K562 (cell line): Measurements from ENCODE around the gene SPCS2. TPM values are rescaled to one million over a fixed set of nuclear protein-coding genes. Genes with fewer than 3 reads are reported as not detected.
A peak's percentile ranks its signal among the peaks of the same experiment; 100 is the strongest.

Source experiments
- ATAC-seq: fragments of 200-7000 bp; cut with Tn5 transposase; 3 replicates; pipeline ENCODE4 v1.9.1; 2020; ENCODE audit warnings: moderate library complexity
- BruUV-seq: library from RNA; stranded (reverse); fragments of 400-500 nt; replicated peaks from 2 replicates; lab custom pipeline; 2021; lab: Mats Ljungman, UMichigan
- CTCF ChIA-PET: fragments of 300-600 bp; formaldehyde crosslinking; extraction: SDS; loops from one replicate; lab custom pipeline; 2021; ENCODE audit warnings: low intra/inter-chr PET ratio; lab: Yijun Ruan, JAX
- POLR2A ChIA-PET: fragments of 300-600, 350-650 bp; sonication (Branson Sonifier 250); formaldehyde crosslinking; extraction: SDS; loops from one replicate; lab custom pipeline; 2021; ENCODE audit warnings: antibody characterized with exemption, inconsistent platforms; lab: Yijun Ruan, JAX
- DNase-seq, 4 experiments: peaks; one replicate each; pipeline versions ENCODE4 v3.0.0 to v3.0.0-alpha.2; 2011 to 2018; ENCODE audit warnings: low spot score in 3 of 4, mixed read lengths in 3 of 4; ENCODE audit errors: extremely low read depth in 1 of 4
- FAIRE-seq: peaks from 2 replicates; lab custom pipeline; 2011; peaks lifted over from hg19 to GRCh38; lab: Jason Lieb, UNC
- H2AFZ ChIP-seq: 2 replicates; pipeline ENCODE4 v1.6.0; 2011; ENCODE audit warnings: low read depth, low read length, control low read depth, inconsistent platforms
- H3K27ac ChIP-seq: fragments of 200-600 bp; 3 replicates; pipeline ENCODE4 v1.8.0; 2011; ENCODE audit warnings: low read depth, mild to moderate bottlenecking, control low read depth, inconsistent platforms, low read length, moderate library complexity, mixed read lengths; ENCODE audit errors: extremely low read depth
- H3K27me3 ChIP-seq, 2 experiments: fragments of 300-600 bp in 1 of 2; 2 replicates in 1 of 2; 3 replicates in 1 of 2; pipeline versions ENCODE4 v1.6.0 to v1.8.0; 2011; ENCODE audit warnings: inconsistent platforms in 2 of 2, low read length in 2 of 2, mild to moderate bottlenecking in 1 of 2, mixed read lengths in 1 of 2, moderate library complexity in 1 of 2; ENCODE audit not compliant: control insufficient read depth in 2 of 2, insufficient read depth in 2 of 2
- H3K36me3 ChIP-seq: fragments of 300-600 bp; 3 replicates; pipeline ENCODE4 v1.8.0; 2011; ENCODE audit warnings: mild to moderate bottlenecking, low read length, inconsistent platforms; ENCODE audit not compliant: control insufficient read depth, insufficient read depth
- H3K4me1 ChIP-seq, 2 experiments: fragments of 200-600 bp in 1 of 2; replicated peaks in 1 of 2; 2 replicates in 1 of 2; 3 replicates in 1 of 2; pipeline versions ENCODE4 v1.5.1 to v1.8.0; 2011; ENCODE audit warnings: inconsistent platforms in 2 of 2, low read length in 2 of 2, mild to moderate bottlenecking in 1 of 2, mixed read lengths in 1 of 2, moderate library complexity in 1 of 2; ENCODE audit not compliant: control insufficient read depth in 2 of 2, insufficient read depth in 2 of 2
- H3K4me2 ChIP-seq: 2 replicates; pipeline ENCODE4 v1.6.1; 2011; ENCODE audit warnings: low read length, control low read depth, inconsistent platforms, mixed read lengths; ENCODE audit not compliant: insufficient read depth
- H3K4me3 ChIP-seq: fragments of 200-600 bp; sonication (generic), shearing (Covaris generic); 2 replicates; pipeline ENCODE4 v1.5.1; 2016; ENCODE audit warnings: control low read depth, inconsistent platforms
- H3K79me2 ChIP-seq: fragments of 200-600 bp; 3 replicates; pipeline ENCODE4 v1.8.0; 2011; ENCODE audit warnings: low read length, inconsistent platforms; ENCODE audit not compliant: control insufficient read depth, insufficient read depth
- H3K9ac ChIP-seq, 2 experiments: 2 replicates each; pipeline versions ENCODE4 v1.6.0 to v1.6.1; 2011; ENCODE audit warnings: low read depth in 2 of 2, low read length in 2 of 2, control low read depth in 1 of 2, inconsistent platforms in 1 of 2, mild to moderate bottlenecking in 1 of 2, mixed read lengths in 1 of 2; ENCODE audit not compliant: insufficient read depth in 1 of 2
- H3K9me1 ChIP-seq: one replicate; pipeline ENCODE4 v1.6.0; 2011; ENCODE audit warnings: inconsistent platforms, mild to moderate bottlenecking, low read length, moderate library complexity; ENCODE audit not compliant: control insufficient read depth, insufficient read depth
- H3K9me3 ChIP-seq: replicated peaks from 2 replicates; pipeline ENCODE4 v1.5.1; 2011; ENCODE audit warnings: low read depth, low read length, inconsistent platforms; ENCODE audit not compliant: control insufficient read depth, insufficient read depth
- H4K20me1 ChIP-seq: replicated peaks from 2 replicates; pipeline ENCODE4 v1.6.1; 2011; ENCODE audit warnings: low read length, inconsistent platforms, mixed read lengths; ENCODE audit not compliant: control insufficient read depth, insufficient read depth
- CAMTA2 ChIP-seq: fragments of 250-450 bp; sonication (Bioruptor Pico); conservative IDR thresholded peaks from 2 replicates; pipeline ENCODE4 v1.5.1; 2022
- CCNT2 ChIP-seq: IDR thresholded peaks from 2 replicates; pipeline ENCODE4 v1.6.1; 2011; ENCODE audit warnings: borderline replicate concordance, low read depth, mild to moderate bottlenecking, moderate library complexity, mixed read lengths, low read length; ENCODE audit not compliant: insufficient read length; ENCODE audit errors: extremely low read depth
- CHD1 ChIP-seq: fragments of 200-600 bp; sonication (generic); IDR thresholded peaks from one replicate; pipeline ENCODE4 v1.6.1; 2012; ENCODE audit warnings: mild to moderate bottlenecking, moderate library complexity, low read length, inconsistent platforms
- EP400 ChIP-seq: fragments of 450-650 bp; IDR thresholded peaks from 2 replicates; pipeline ENCODE4 v1.6.1; 2017; ENCODE audit warnings: antibody characterized with exemption, mild to moderate bottlenecking, moderate library complexity
- ETV5 ChIP-seq: sonication (generic); formaldehyde crosslinking; IDR thresholded peaks from 2 replicates; pipeline ENCODE4 v1.4.0; 2020; ENCODE audit warnings: low read depth, mild to moderate bottlenecking, missing genetic modification reagents
- HIVEP1 ChIP-seq: fragments of 250-450 bp; sonication (Bioruptor Pico); IDR thresholded peaks from 2 replicates; pipeline ENCODE4 v1.4.0; 2020; ENCODE audit warnings: mild to moderate bottlenecking
- IFI16 ChIP-seq: fragments of 250-450 bp; sonication (Bioruptor Pico); IDR thresholded peaks from 2 replicates; pipeline ENCODE4 v2.1.2; 2022; ENCODE audit warnings: mild to moderate bottlenecking, inconsistent platforms
- PBX2 ChIP-seq, 2 experiments: IDR thresholded peaks in 1 of 2; conservative IDR thresholded peaks in 1 of 2; 2 replicates each; pipeline ENCODE4 v1.6.1; 2016; ENCODE audit warnings: low read depth in 2 of 2, mild to moderate bottlenecking in 1 of 2, missing compliant biosample characterization in 1 of 2, missing genetic modification characterization in 1 of 2, moderate library complexity in 1 of 2
- PML ChIP-seq: IDR thresholded peaks from 2 replicates; pipeline ENCODE4 v1.6.1; 2012; ENCODE audit warnings: low read length, inconsistent platforms
- PYGO2 ChIP-seq: fragments of 450-650 bp; IDR thresholded peaks from 2 replicates; pipeline ENCODE4 v1.6.1; 2016; ENCODE audit warnings: mild to moderate bottlenecking, missing genetic modification characterization, moderate library complexity, missing compliant biosample characterization
- ZNF398 ChIP-seq: fragments of 250-450 bp; sonication (Bioruptor Pico); IDR thresholded peaks from 2 replicates; pipeline ENCODE4 v1.8.0; 2021; ENCODE audit warnings: moderate library complexity, mild to moderate bottlenecking, inconsistent platforms
- ZNF444 ChIP-seq: fragments of 250-450 bp; sonication (Bioruptor Pico); IDR thresholded peaks from 2 replicates; pipeline ENCODE4 v1.4.0; 2020; ENCODE audit warnings: mild to moderate bottlenecking, moderate library complexity
- ZNF551 ChIP-seq: fragments of 250-450 bp; sonication (Bioruptor Pico); IDR thresholded peaks from 2 replicates; pipeline ENCODE4 v1.5.0; 2021; ENCODE audit warnings: mild to moderate bottlenecking, moderate library complexity
- WGBS: fragments of 100-300 bp; shearing (Covaris generic); methylation state at CpG from one replicate; pipeline ENCODE4 v1.1.6; 2016; ENCODE audit warnings: low coverage, mixed read lengths; ENCODE audit not compliant: insufficient coverage; ENCODE audit errors: missing lambda C conversion rate; 5-methylcytosine and 5-hydroxymethylcytosine counted together
- in situ Hi-C: fragments of 300-500 bp; cut with MboI; formaldehyde crosslinking; loops from 4 replicates; pipeline ENCODE4 v1.15.0; 2018; ENCODE audit warnings: inconsistent platforms, mixed read lengths
- intact Hi-C: fragments of 100-400 bp; cut with micrococcal nuclease; formaldehyde crosslinking; loops from 2 replicates; pipeline ENCODE4 v1.14.2; 2022
- polyA plus RNA-seq, 8 experiments: library from polyadenylated mRNA; depleted of rRNA in 4 of 8; stranded (reverse) in 5 of 8; unstranded in 3 of 8; fragments of >200 nt; fragmentation: Nextera tagmentation in 2 of 8; fragmentation: Illumina TruSeq in 1 of 8; extraction: Ambion mirVana in 2 of 8; extraction: Trizol in 1 of 8; gene quantifications; 2 replicates each; pipeline versions ENCODE4 v1.2.1 to v1.2.3, GENCODE V29; 2011 to 2014; ENCODE audit warnings: inconsistent platforms in 1 of 8, missing spikeins in 1 of 8
- total RNA-seq, 7 experiments: library from RNA; depleted of rRNA in 6 of 7; stranded (reverse); fragments of >200 nt in 6 of 7; fragmentation: Illumina TruSeq in 2 of 7; extraction: Trizol in 2 of 7; gene quantifications; 2 replicates each; pipeline versions ENCODE4 v1.2.1 to v1.2.3, GENCODE V29; 2011 to 2021; ENCODE audit warnings: low replicate concordance in 1 of 7

Gene SPCS2
- total and polyA plus RNA-seq, 9 of the 15 experiments (the other 6 are each of a cell fraction or from before 2014, with no cell fraction given): 38.2 to 458 (median 193) TPM

DNA sequence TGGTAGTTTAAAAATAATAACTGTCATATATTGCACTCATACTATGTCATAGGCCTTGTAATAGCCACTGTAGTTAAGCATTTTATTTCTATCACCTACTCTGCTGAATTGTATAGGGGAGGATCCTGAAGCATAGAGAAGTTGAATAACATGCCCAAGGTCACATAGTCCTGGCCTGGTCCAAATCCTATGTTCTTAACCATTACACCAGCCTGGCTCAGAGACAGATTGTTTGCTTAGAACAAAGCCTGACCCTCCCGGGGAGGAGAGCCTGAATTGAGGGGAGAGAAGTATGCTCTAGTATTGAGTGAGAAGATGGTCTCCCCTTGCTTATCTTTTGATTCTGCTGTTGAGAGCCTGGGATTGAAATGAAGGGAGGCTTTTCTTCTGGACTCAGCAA lies 41.9 kb downstream of the SPCS2 start:
- H2AFZ ChIP-seq: no peak overlapping the region
- in situ Hi-C loops (no loop called here), intact Hi-C loops (no loop called here)
- DNase-seq: peak in 1 of 4 experiments; percentile 18
- H3K27me3 ChIP-seq: no peaks in the 10 kb centered on the region
- no peak for FAIRE-seq
- H3K9me1 ChIP-seq: no peaks in the 10 kb centered on the region
- H3K4me1 ChIP-seq: peaks cover 4 to 25% of the 10 kb centered on the region in 2 experiments; a peak in 4 of 5 replicates
- H3K27ac ChIP-seq: peak overlapping the region; percentile 2; the same call in 1 of the 3 replicates
- H3K36me3 ChIP-seq: peaks cover 41% of the 10 kb centered on the region
- 0% methylated on average over 1 of the region's 1 CpG for WGBS
- H3K4me3 ChIP-seq: peak overlapping the region; percentile 97; the same call in 1 of the 2 replicates
- H3K9me3 ChIP-seq: no peaks in the 10 kb centered on the region
- no peaks in the 10 kb centered on the region for H4K20me1 ChIP-seq
- CTCF ChIA-PET: no interaction called here
- no TSS peak for BruUV-seq
- peaks cover 47% of the 10 kb centered on the region for H3K79me2 ChIP-seq
- POLR2A ChIA-PET: no interaction called here
- ATAC-seq: no peak; the same call in 2 of the 3 replicates
- TF ChIP-seq CHD1 (no peak), CAMTA2 (CRISPR knock-in tag) (no peak), ZNF444 (no peak), ZNF398 (CRISPR knock-in tag) (no peak), ETV5 (no peak), IFI16 (CRISPR knock-in tag) (no peak), HIVEP1 (CRISPR knock-in tag) (no peak), PYGO2 (tag) (no peak), CCNT2 (no peak), EP400 (no peak), PBX2 (CRISPR knock-in tag; IDR thresholded peaks at IDR 0.05; ENCODE audit: low read depth) (no peak), PBX2 (tag; conservative IDR thresholded peaks at IDR 0.05; ENCODE audit: low read depth) (no peak), PML (no peak), ZNF551 (CRISPR knock-in tag) (no peak)
- peak overlapping the region; percentile 96 for H3K4me2 ChIP-seq
- peak overlapping the region in 1 of 2 experiments; percentile 90; a peak in 1 of 4 replicates for H3K9ac ChIP-seq
